H9 (cell line): Measurements from ENCODE around the gene RAF1. TPM values are rescaled to one million over a fixed set of nuclear protein-coding genes. Genes with fewer than 3 reads are reported as not detected.
"Not testable (repeated sequence)": the region's sequence is repeated elsewhere in the genome, so short reads cannot be mapped to it uniquely, and the experiment has no call there.

Experiments
- DNase-seq: peaks from one replicate; pipeline ENCODE4 v3.0.0-alpha.2; 2017
- H2AFZ ChIP-seq: one replicate; pipeline ENCODE4 v1.6.1; 2013; ENCODE audit warnings: mild to moderate bottlenecking, low read length, control low read depth, moderate library complexity
- H2AK5ac ChIP-seq: 2 replicates; pipeline ENCODE4 v1.6.1; 2013; ENCODE audit warnings: low read length, control low read depth, mixed read lengths; ENCODE audit not compliant: insufficient read length
- H2BK120ac ChIP-seq: one replicate; pipeline ENCODE4 v1.6.1; 2013; ENCODE audit warnings: low read depth, mild to moderate bottlenecking, low read length, control low read depth, inconsistent platforms; ENCODE audit not compliant: poor library complexity, severe bottlenecking
- H2BK12ac ChIP-seq: 2 replicates; pipeline ENCODE4 v1.6.1; 2013; ENCODE audit warnings: low read length, control low read depth, mixed read lengths, low read depth; ENCODE audit not compliant: insufficient read length
- H2BK15ac ChIP-seq: 2 replicates; pipeline ENCODE4 v1.6.1; 2013; ENCODE audit warnings: low read depth, low read length, control low read depth
- H2BK20ac ChIP-seq: one replicate; pipeline ENCODE4 v1.6.1; 2013; ENCODE audit warnings: low read depth, mild to moderate bottlenecking, low read length, control low read depth, inconsistent platforms; ENCODE audit not compliant: poor library complexity, severe bottlenecking
- H2BK5ac ChIP-seq: 2 replicates; pipeline ENCODE4 v1.6.1; 2013; ENCODE audit warnings: low read length, control low read depth, mixed read lengths; ENCODE audit not compliant: insufficient read length
- H3K14ac ChIP-seq: 2 replicates; pipeline ENCODE4 v1.6.1; 2013; ENCODE audit warnings: low read length, control low read depth; ENCODE audit not compliant: insufficient read depth
- H3K18ac ChIP-seq: 2 replicates; pipeline ENCODE4 v1.6.1; 2013; ENCODE audit warnings: low read depth, mild to moderate bottlenecking, mixed read lengths, low read length, control low read depth; ENCODE audit not compliant: insufficient read length
- H3K23ac ChIP-seq: 2 replicates; pipeline ENCODE4 v1.6.1; 2013; ENCODE audit warnings: low read length, control low read depth, mixed read lengths, low read depth; ENCODE audit not compliant: insufficient read length
- H3K23me2 ChIP-seq: 2 replicates; pipeline ENCODE4 v1.6.1; 2013; ENCODE audit warnings: low read depth, mild to moderate bottlenecking, mixed read lengths, low read length, control low read depth; ENCODE audit not compliant: insufficient read length, poor library complexity, severe bottlenecking
- H3K27ac ChIP-seq: 2 replicates; pipeline ENCODE4 v1.5.1; 2013; ENCODE audit warnings: low read length, control low read depth, mixed read lengths, low read depth; ENCODE audit not compliant: insufficient read length
- H3K27me3 ChIP-seq: 2 replicates; pipeline ENCODE4 v1.6.1; 2013; ENCODE audit warnings: low read length, control low read depth, inconsistent platforms; ENCODE audit not compliant: insufficient read depth
- H3K4ac ChIP-seq: 2 replicates; pipeline ENCODE4 v1.6.1; 2013; ENCODE audit warnings: low read depth, mild to moderate bottlenecking, control low read depth, inconsistent platforms, low read length, moderate library complexity
- H3K4me1 ChIP-seq: 2 replicates; pipeline ENCODE4 v1.6.1; 2013; ENCODE audit warnings: low read length, control low read depth, inconsistent platforms; ENCODE audit not compliant: insufficient read depth
- H3K4me2 ChIP-seq: 2 replicates; pipeline ENCODE4 v1.6.1; 2013; ENCODE audit warnings: low read length, control low read depth, mixed read lengths; ENCODE audit not compliant: insufficient read length, insufficient read depth
- H3K56ac ChIP-seq: 2 replicates; pipeline ENCODE4 v1.6.1; 2013; ENCODE audit warnings: low read depth, mild to moderate bottlenecking, mixed read lengths, low read length, control low read depth; ENCODE audit not compliant: insufficient read length
- H3K79me1 ChIP-seq: 2 replicates; pipeline ENCODE4 v1.6.1; 2013; ENCODE audit warnings: low read depth, mild to moderate bottlenecking, moderate library complexity, low read length, control low read depth, inconsistent platforms; ENCODE audit not compliant: insufficient read depth, poor library complexity, severe bottlenecking
- H3K79me2 ChIP-seq: 2 replicates; pipeline ENCODE4 v1.6.1; 2013; ENCODE audit warnings: low read length, control low read depth, inconsistent platforms; ENCODE audit not compliant: insufficient read depth
- H3K9ac ChIP-seq: 2 replicates; pipeline ENCODE4 v1.6.1; 2013; ENCODE audit warnings: low read length, control low read depth, mixed read lengths; ENCODE audit not compliant: insufficient read length; ENCODE audit errors: extremely low read depth
- H3K9me3 ChIP-seq: one replicate; pipeline ENCODE4 v1.6.1; 2013; ENCODE audit warnings: low read depth, low read length, inconsistent platforms; ENCODE audit not compliant: control insufficient read depth
- H3T11ph ChIP-seq: one replicate; pipeline ENCODE4 v1.6.1; 2013; ENCODE audit warnings: mild to moderate bottlenecking, low read length, control low read depth, inconsistent platforms
- H4K20me1 ChIP-seq: one replicate; pipeline ENCODE4 v1.6.1; 2013; ENCODE audit not compliant: control insufficient read depth, insufficient read length, insufficient read depth
- H4K5ac ChIP-seq: 2 replicates; pipeline ENCODE4 v1.6.1; 2013; ENCODE audit warnings: low read depth, mild to moderate bottlenecking, mixed read lengths, low read length, control low read depth; ENCODE audit not compliant: insufficient read length
- H4K8ac ChIP-seq: replicated peaks from 2 replicates; pipeline ENCODE4 v1.6.1; 2013; ENCODE audit warnings: low read length, control low read depth, mixed read lengths, low read depth; ENCODE audit not compliant: insufficient read length
- H4K91ac ChIP-seq: 2 replicates; pipeline ENCODE4 v1.6.1; 2013; ENCODE audit warnings: low read depth, mild to moderate bottlenecking, moderate library complexity, mixed read lengths, low read length, control low read depth; ENCODE audit not compliant: insufficient read length
- H3K27ac Mint-ChIP-seq, 3 experiments: 2 replicates in 2 of 3; 3 replicates in 1 of 3; pipeline ENCODE4 v1.8.0; 2020 to 2021; ENCODE audit warnings: mixed read lengths in 3 of 3, mild to moderate bottlenecking in 1 of 3, moderate library complexity in 1 of 3
- H3K27me3 Mint-ChIP-seq: 2 replicates; pipeline ENCODE4 v1.8.0; 2021; ENCODE audit warnings: low read depth, mild to moderate bottlenecking, moderate library complexity, mixed read lengths
- H3K36me3 Mint-ChIP-seq, 3 experiments: 2 replicates in 2 of 3; 3 replicates in 1 of 3; pipeline ENCODE4 v1.8.0; 2020 to 2021; ENCODE audit warnings: low read depth in 3 of 3, mixed read lengths in 3 of 3; ENCODE audit not compliant: insufficient read depth in 1 of 3
- H3K4me1 Mint-ChIP-seq, 2 experiments: 2 replicates each; pipeline ENCODE4 v1.8.0; 2020; ENCODE audit warnings: mixed read lengths in 2 of 2
- H3K4me3 Mint-ChIP-seq, 2 experiments: 2 replicates in 1 of 2; 3 replicates in 1 of 2; pipeline ENCODE4 v1.8.0; 2020 to 2021; ENCODE audit warnings: mild to moderate bottlenecking in 2 of 2, mixed read lengths in 2 of 2, moderate library complexity in 1 of 2
- H3K9me3 Mint-ChIP-seq, 2 experiments: 2 replicates in 1 of 2; 3 replicates in 1 of 2; pipeline ENCODE4 v1.8.0; 2020; ENCODE audit warnings: mild to moderate bottlenecking in 2 of 2, mixed read lengths in 2 of 2, moderate library complexity in 1 of 2
- CTCF ChIP-seq: fragments of 200-600 bp; sonication (generic); conservative IDR thresholded peaks from 3 replicates; pipeline ENCODE4 v1.8.0; 2021; ENCODE audit warnings: antibody characterized with exemption, mild to moderate bottlenecking
- WGBS: extraction: QIAGEN DNeasy Blood & Tissue Kit; methylation state at CpG from one replicate; pipeline ENCODE4 v1.1.7; 2013; ENCODE audit warnings: missing lambda C conversion rate, low lambda C conversion rate, mixed read lengths; ENCODE audit not compliant: insufficient read length; ENCODE audit errors: extremely low coverage; 5-methylcytosine and 5-hydroxymethylcytosine counted together
- total RNA-seq: library from RNA; stranded (reverse); gene quantifications from 2 replicates; pipeline ENCODE4 v1.2.1, GENCODE V29; 2021

Gene RAF1
- total RNA-seq, 1 experiment from 2014 or later: 112 TPM

GRCh38 chr3:12675115-12675810 is 11.3 kb upstream of the RAF1 start:
- no peaks in the 10 kb centered on the region for H4K20me1 ChIP-seq
- no peak overlapping the region for H3K56ac ChIP-seq
- H3K18ac ChIP-seq: peak overlapping the region; percentile 46
- no peaks in the 10 kb centered on the region for H3K23me2 ChIP-seq
- H3K9ac ChIP-seq: no peak overlapping the region
- H4K5ac ChIP-seq: no peak overlapping the region
- H3T11ph ChIP-seq: no peak overlapping the region
- peaks cover 13 to 15% of the 10 kb centered on the region in 2 experiments for H3K9me3 Mint-ChIP-seq
- H3K14ac ChIP-seq: no peak overlapping the region
- H3K4me1 Mint-ChIP-seq: peaks cover 39 to 47% of the 10 kb centered on the region in 2 experiments
- H3K27ac ChIP-seq: no peak overlapping the region
- H2BK5ac ChIP-seq: no peak overlapping the region
- no peak overlapping the region for H4K8ac ChIP-seq
- no peak overlapping the region for H2BK120ac ChIP-seq
- TF ChIP-seq CTCF: no peak
- peaks cover 14% of the 10 kb centered on the region; the same call in 1 of the 2 replicates for H3K4me1 ChIP-seq
- H3K4me2 ChIP-seq: no peak overlapping the region
- no peaks in the 10 kb centered on the region for H3K79me2 ChIP-seq
- H4K91ac ChIP-seq: no peak overlapping the region
- H2BK12ac ChIP-seq: no peak overlapping the region
- H3K27me3 Mint-ChIP-seq: no peaks in the 10 kb centered on the region; the same call in 1 of the 2 replicates
- peak overlapping the region in 2 of 3 experiments; percentile 93 to 95; a peak in 3 of 7 replicates for H3K27ac Mint-ChIP-seq
- no peaks in the 10 kb centered on the region for H3K79me1 ChIP-seq
- WGBS: no CpG with 5 or more reads among the region's 9 CpGs
- DNase-seq: no peak
- H2AFZ ChIP-seq: no peak overlapping the region
- H2BK15ac ChIP-seq: no peak overlapping the region
- H3K4ac ChIP-seq: no peak overlapping the region; the same call in 1 of the 2 replicates
- no peak overlapping the region for H3K23ac ChIP-seq
- H3K27me3 ChIP-seq: no peaks in the 10 kb centered on the region
- H2BK20ac ChIP-seq: no peak overlapping the region
- H3K4me3 Mint-ChIP-seq: peak overlapping the region in 1 of 2 experiments; percentile 13; a peak in 1 of 5 replicates
- no peaks in the 10 kb centered on the region for H3K9me3 ChIP-seq
- peaks cover 6 to 15% (median 7%) of the 10 kb centered on the region in 3 experiments; a peak in 5 of 7 replicates for H3K36me3 Mint-ChIP-seq
- H2AK5ac ChIP-seq: no peak overlapping the region

- H2BK120ac ChIP-seq, H3K27ac ChIP-seq, H3K4me2 ChIP-seq, H3K79me2 ChIP-seq, H3K9me3 ChIP-seq, H3K23ac ChIP-seq, H3K4ac ChIP-seq, H3K9ac ChIP-seq, H2BK12ac ChIP-seq, H3K27me3 ChIP-seq, H2BK5ac ChIP-seq, H4K20me1 ChIP-seq, H3T11ph ChIP-seq, H4K5ac ChIP-seq, H3K23me2 ChIP-seq, H2AK5ac ChIP-seq, H3K14ac ChIP-seq, H4K91ac ChIP-seq, H3K79me1 ChIP-seq, H2AFZ ChIP-seq, H4K8ac ChIP-seq, H2BK15ac ChIP-seq, H3K56ac ChIP-seq, H2BK20ac ChIP-seq, DNase-seq, H3K27me3 Mint-ChIP-seq: not testable (repeated sequence)
- H3K18ac ChIP-seq: peak overlapping the region; percentile 33
- WGBS: no CpG with 5 or more reads among the region's 10 CpGs
- H3K27ac Mint-ChIP-seq: peak overlapping the region in 2 of 3 experiments; percentile 93 to 95; a peak in 4 of 7 replicates
- peak overlapping the region in 1 of 2 experiments; percentile 20; a peak in 1 of 5 replicates for H3K4me3 Mint-ChIP-seq
- H3K4me1 ChIP-seq: peaks cover 14% of the 10 kb centered on the region; the same call in 1 of the 2 replicates
- H3K36me3 Mint-ChIP-seq: peaks cover 6 to 15% (median 7%) of the 10 kb centered on the region in 3 experiments; a peak in 5 of 7 replicates
- H3K4me1 Mint-ChIP-seq: peaks cover 39 to 47% of the 10 kb centered on the region in 2 experiments
- peaks cover 13 to 15% of the 10 kb centered on the region in 2 experiments for H3K9me3 Mint-ChIP-seq
Measured at GRCh38 chr3:12673956-12674736, 10.2 kb upstream of the RAF1 start.
